ENCODE data around the gene ZFAND2A. TPM values are rescaled to one million over a fixed set of nuclear protein-coding genes. Genes with fewer than 3 reads are reported as not detected.

Gene ZFAND2A
- total RNA-seq, 1 donor from 2014 or later = 14.8 TPM

DNA sequence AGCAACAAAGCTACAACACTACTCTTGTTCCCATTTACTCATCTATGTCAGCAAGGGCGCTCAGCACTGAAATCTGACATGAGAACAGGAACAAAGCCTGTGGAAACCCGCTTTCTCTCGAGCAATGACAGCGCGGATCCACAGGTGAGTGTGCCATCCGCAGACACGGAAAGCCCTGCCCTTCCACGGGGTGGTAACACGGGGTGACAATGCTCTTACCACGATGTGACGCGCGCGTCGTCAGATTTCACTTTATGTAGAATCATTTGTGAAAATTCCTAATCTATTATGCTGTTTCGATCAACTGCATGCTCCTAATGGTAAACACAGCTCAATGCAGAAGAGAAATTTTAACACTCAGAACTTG, 34.4 kb downstream of the ZFAND2A start:
- TF ChIP-seq, protein P1, sequence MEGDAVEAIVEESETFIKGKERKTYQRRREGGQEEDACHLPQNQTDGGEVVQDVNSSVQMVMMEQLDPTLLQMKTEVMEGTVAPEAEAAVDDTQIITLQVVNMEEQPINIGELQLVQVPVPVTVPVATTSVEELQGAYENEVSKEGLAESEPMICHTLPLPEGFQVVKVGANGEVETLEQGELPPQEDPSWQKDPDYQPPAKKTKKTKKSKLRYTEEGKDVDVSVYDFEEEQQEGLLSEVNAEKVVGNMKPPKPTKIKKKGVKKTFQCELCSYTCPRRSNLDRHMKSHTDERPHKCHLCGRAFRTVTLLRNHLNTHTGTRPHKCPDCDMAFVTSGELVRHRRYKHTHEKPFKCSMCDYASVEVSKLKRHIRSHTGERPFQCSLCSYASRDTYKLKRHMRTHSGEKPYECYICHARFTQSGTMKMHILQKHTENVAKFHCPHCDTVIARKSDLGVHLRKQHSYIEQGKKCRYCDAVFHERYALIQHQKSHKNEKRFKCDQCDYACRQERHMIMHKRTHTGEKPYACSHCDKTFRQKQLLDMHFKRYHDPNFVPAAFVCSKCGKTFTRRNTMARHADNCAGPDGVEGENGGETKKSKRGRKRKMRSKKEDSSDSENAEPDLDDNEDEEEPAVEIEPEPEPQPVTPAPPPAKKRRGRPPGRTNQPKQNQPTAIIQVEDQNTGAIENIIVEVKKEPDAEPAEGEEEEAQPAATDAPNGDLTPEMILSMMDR (IDR thresholded peaks at IDR 0.05) = no peak
- H3K9me3 ChIP-seq = no peaks in the 10 kb centered on the region
- no peaks in the 10 kb centered on the region for H3K4me1 ChIP-seq
- intact Hi-C loops (cut with DNase I) = no loop called here
- ATAC-seq (no peak), DNase-seq (peak; percentile 42)
- no peaks in the 10 kb centered on the region for H3K27me3 ChIP-seq (ENCODE audit: low read depth)
- H3K36me3 ChIP-seq = peaks cover 19% of the 10 kb centered on the region
- H3K4me3 ChIP-seq = no peak overlapping the region
- H3K27ac ChIP-seq = no peak overlapping the region

DNA sequence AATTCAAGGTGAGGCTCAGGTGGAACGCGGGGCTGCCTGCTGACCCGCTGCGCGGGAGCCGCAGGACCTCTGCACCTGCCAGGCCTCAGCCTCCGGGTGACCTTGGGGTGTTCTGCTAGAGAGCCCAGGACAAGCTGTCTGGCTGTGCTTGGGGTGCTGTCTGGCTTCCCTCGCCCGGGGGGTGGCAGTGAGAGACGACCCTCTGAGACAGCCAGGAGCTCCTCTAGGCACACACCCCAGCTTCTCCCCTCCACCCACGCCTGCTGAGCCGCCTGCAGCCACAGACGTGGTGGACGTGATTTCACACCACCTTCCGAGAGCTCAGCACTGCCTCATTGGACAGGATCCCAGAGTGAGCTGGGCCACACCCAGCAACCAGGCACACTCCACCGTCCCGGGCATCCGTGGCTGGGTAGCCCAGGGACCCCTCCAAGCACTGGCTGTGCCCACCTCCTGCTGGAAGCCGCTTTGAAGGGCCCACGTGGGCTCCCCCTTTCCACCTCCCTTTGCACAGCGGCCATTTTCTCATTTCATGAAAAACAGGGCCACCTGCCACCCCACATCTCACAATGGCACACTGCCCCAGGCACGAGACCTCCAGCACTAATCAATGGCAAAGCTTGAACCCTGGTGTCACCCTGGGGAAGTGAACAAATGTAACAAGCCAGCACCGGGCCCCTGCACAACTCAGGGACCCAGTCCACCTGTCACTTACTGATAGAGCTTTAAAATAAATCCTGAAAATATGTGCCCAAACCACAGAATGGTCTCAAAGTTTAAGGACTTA, 35.0 kb downstream of the ZFAND2A start:
- DNase-seq = peak; percentile 43
- peaks cover 19% of the 10 kb centered on the region for H3K36me3 ChIP-seq
- TF ChIP-seq, protein P1 (IDR thresholded peaks at IDR 0.05) = no peak
- no peaks in the 10 kb centered on the region for H3K9me3 ChIP-seq
- H3K27me3 ChIP-seq (ENCODE audit: low read depth) = no peaks in the 10 kb centered on the region
- intact Hi-C loops (cut with DNase I) = no loop called here
- H3K4me3 ChIP-seq = no peak overlapping the region
- no peaks in the 10 kb centered on the region for H3K4me1 ChIP-seq
- peak; percentile 29 to 33 for ATAC-seq
- no peak overlapping the region for H3K27ac ChIP-seq

DNA sequence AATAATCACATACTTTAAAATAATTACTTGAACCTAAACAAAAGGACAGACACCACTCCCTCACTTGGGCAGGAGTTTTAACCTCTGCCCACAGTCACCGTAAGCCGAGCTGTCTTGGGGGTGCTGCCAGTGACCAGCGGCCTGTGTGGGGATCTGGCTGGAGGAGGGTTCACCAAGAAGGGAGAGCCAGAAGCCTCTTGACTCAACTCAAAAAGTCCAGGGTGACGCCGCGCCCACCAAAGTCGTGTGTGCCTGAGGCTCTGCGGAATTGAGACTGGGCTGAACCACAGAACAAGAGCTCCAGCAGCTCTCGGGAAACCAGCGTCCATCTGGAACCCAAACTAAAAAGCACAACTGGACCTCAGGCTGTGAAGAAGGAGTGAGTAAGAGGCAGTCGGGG, 35.8 kb downstream of the ZFAND2A start:
- DNase-seq = peak; percentile 25

DNA sequence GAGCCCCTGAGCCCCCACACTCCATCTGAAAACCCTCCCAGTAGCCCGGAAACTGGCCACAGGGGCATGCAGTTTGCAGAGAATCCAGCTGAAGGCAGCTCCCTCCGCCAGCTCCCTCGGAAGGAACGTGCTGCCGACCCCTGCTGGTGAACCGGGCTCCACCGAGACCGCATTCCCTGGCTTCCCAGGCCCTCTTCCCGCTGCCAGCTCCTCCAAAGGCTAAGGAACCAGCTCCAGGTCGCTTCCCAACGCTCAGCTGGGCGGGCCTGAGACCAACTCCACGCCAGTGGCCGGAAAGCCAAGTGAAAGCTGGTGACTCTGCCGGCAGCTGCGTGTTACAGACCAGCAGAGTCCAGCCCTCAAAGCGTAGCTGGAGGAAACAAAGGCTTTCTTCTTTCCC, 36.3 kb downstream of the ZFAND2A start:
- DNase-seq = peak; percentile 61
- intact Hi-C loops (cut with DNase I) = no loop called here
- Histone ChIP-seq H3K36me3 (peaks cover 19% of the 10 kb centered on the region), H3K27ac (peak overlapping the region; percentile 59), H3K27me3 (ENCODE audit: low read depth) (no peaks in the 10 kb centered on the region), H3K4me1 (no peaks in the 10 kb centered on the region), H3K9me3 (no peaks in the 10 kb centered on the region), H3K4me3 (peak overlapping the region; percentile 25)
- ATAC-seq = peak; percentile 66 to 77
- TF ChIP-seq, protein P1 (IDR thresholded peaks at IDR 0.05) = peak; percentile 68

More for the DNA sequence above, 35.8 kb downstream of the ZFAND2A start:
- Histone ChIP-seq H3K4me1 (no peaks in the 10 kb centered on the region), H3K27ac (peak overlapping the region; percentile 59), H3K4me3 (peak overlapping the region; percentile 25), H3K9me3 (no peaks in the 10 kb centered on the region), H3K27me3 (ENCODE audit: low read depth) (no peaks in the 10 kb centered on the region), H3K36me3 (peaks cover 19% of the 10 kb centered on the region)
- ATAC-seq = no peak
- intact Hi-C loops (cut with DNase I) = no loop called here
- TF ChIP-seq, protein P1 (IDR thresholded peaks at IDR 0.05) = no peak

DNA sequence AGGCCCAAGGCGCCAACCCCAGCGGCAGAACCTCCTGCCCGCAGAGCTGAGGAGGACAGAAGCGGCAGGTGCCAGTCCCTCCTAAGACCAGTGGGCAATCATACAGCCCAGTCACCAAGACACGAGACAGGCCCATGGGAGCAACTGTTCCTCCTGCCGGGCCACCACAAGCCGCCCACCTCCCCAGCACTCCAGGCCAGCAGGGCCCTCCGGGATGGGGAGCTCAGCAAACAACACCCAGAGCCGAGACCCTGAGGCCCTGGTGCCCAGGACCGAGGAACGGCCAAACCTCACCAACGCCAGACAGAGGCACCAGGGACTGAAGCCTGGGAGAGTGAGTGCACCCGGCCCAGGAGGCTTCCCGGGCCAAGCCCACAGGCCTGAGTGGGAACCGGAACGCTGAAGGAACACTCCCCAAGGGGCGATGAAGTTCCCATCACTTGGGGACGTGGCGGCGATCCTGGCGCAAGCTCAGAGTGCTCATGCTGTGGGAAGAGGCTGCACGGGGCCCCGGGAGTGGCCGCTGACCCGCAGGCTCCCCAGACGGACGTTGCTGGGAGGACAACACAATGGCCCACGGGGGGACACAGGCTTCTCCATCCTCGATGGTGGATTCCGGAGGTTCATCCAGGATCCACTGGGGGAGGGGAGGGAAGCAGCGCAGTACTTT, 37.0 kb downstream of the ZFAND2A start:
- DNase-seq = peak; percentile 43
- H3K27ac ChIP-seq = peak overlapping the region; percentile 59
- intact Hi-C loops (cut with DNase I) = no loop called here

More for the DNA sequence above, 37.0 kb downstream of the ZFAND2A start:
- H3K36me3 ChIP-seq = peaks cover 19% of the 10 kb centered on the region
- TF ChIP-seq, protein P1 (IDR thresholded peaks at IDR 0.05) = no peak
- no peaks in the 10 kb centered on the region for H3K4me1 ChIP-seq
- no peak overlapping the region for H3K4me3 ChIP-seq
- H3K27me3 ChIP-seq (ENCODE audit: low read depth) = no peaks in the 10 kb centered on the region
- peak in 1 of 2 donors; percentile 16 for ATAC-seq
- H3K9me3 ChIP-seq = no peaks in the 10 kb centered on the region

All from lower lobe of right lung (tissue), 2 donors.